DOHH2 (cell line): ENCODE results near the gene MPZL2.

Source experiments
- H3F3A ChIP-seq: fragments of 200-600 bp; sonication (generic), shearing (Covaris generic); 2 replicates; pipeline ENCODE4 v1.6.0; 2016; ENCODE audit warnings: antibody characterized with exemption, mild to moderate bottlenecking; ENCODE audit not compliant: control insufficient read depth, insufficient read depth
- H3K27ac ChIP-seq: fragments of 200-600 bp; sonication (generic); 2 replicates; pipeline ENCODE4 v1.5.1; 2014; ENCODE audit warnings: low read depth, mild to moderate bottlenecking, low read length, moderate library complexity
- H3K27me3 ChIP-seq: fragments of 200-600 bp; sonication (generic); 2 replicates; pipeline ENCODE4 v1.6.1; 2014; ENCODE audit warnings: mild to moderate bottlenecking, low read length, mixed read lengths; ENCODE audit not compliant: control insufficient read depth
- H3K36me3 ChIP-seq: fragments of 200-600 bp; sonication (generic); 2 replicates; pipeline ENCODE4 v1.6.1; 2014; ENCODE audit warnings: mild to moderate bottlenecking, low read length, moderate library complexity, mixed read lengths; ENCODE audit not compliant: control insufficient read depth
- H3K4me1 ChIP-seq: fragments of 200-600 bp; sonication (generic); 2 replicates; pipeline ENCODE4 v1.6.1; 2014; ENCODE audit warnings: mild to moderate bottlenecking, low read length, mixed read lengths; ENCODE audit not compliant: control insufficient read depth
- H3K4me2 ChIP-seq: fragments of 200-600 bp; sonication (generic); 2 replicates; pipeline ENCODE4 v1.6.0; 2014; ENCODE audit warnings: mild to moderate bottlenecking, low read length, moderate library complexity
- H3K4me3 ChIP-seq: fragments of 200-600 bp; sonication (generic); 2 replicates; pipeline ENCODE4 v1.5.1; 2014; ENCODE audit warnings: mild to moderate bottlenecking, low read length, mixed read lengths
- H3K79me2 ChIP-seq: fragments of 200-600 bp; sonication (generic); 2 replicates; pipeline ENCODE4 v1.6.1; 2014; ENCODE audit warnings: mild to moderate bottlenecking, low read length, mixed read lengths; ENCODE audit not compliant: control insufficient read depth
- H3K9me2 ChIP-seq: fragments of 200-600 bp; sonication (generic); replicated peaks from 2 replicates; pipeline ENCODE4 v1.6.1; 2014; ENCODE audit warnings: mild to moderate bottlenecking, low read length, mixed read lengths; ENCODE audit not compliant: control insufficient read depth
- H3K9me3 ChIP-seq: fragments of 200-600 bp; sonication (generic); 2 replicates; pipeline ENCODE4 v1.6.1; 2014; ENCODE audit warnings: antibody characterized with exemption, low read length, mixed read lengths; ENCODE audit not compliant: control insufficient read depth, insufficient read depth
- H4K20me1 ChIP-seq: fragments of 200-600 bp; sonication (generic); 2 replicates; pipeline ENCODE4 v1.6.0; 2014; ENCODE audit warnings: low read depth, mild to moderate bottlenecking, antibody characterized with exemption, low read length, moderate library complexity; ENCODE audit not compliant: control insufficient read depth, insufficient read depth
- CTCF ChIP-seq: fragments of 200-600 bp; sonication (generic); IDR thresholded peaks from one replicate; pipeline ENCODE4 v1.5.1; 2014; ENCODE audit warnings: antibody characterized with exemption, mild to moderate bottlenecking, low read depth, low read length; ENCODE audit not compliant: poor library complexity, severe bottlenecking
- EZH2phosphoT487 ChIP-seq: fragments of 200-600 bp; sonication (generic); IDR thresholded peaks from 2 replicates; pipeline ENCODE4 v1.6.1; 2017; ENCODE audit warnings: borderline replicate concordance, mild to moderate bottlenecking, antibody characterized with exemption, low read length, moderate library complexity, mixed read lengths

MPZL2 gene

GRCh38 chr11:118243993-118244762, 19.9 kb downstream of the MPZL2 start:
- peaks cover 34% of the 10 kb centered on the region for H3K4me1 ChIP-seq

GRCh38 chr11:118243161-118243560, 20.9 kb downstream of the MPZL2 start:
- no peak overlapping the region for H3K4me3 ChIP-seq
- no peaks in the 10 kb centered on the region for H3K36me3 ChIP-seq
- no peaks in the 10 kb centered on the region for H3K79me2 ChIP-seq
- no peaks in the 10 kb centered on the region for H4K20me1 ChIP-seq
- no peaks in the 10 kb centered on the region for H3F3A ChIP-seq
- peaks cover 34% of the 10 kb centered on the region for H3K4me1 ChIP-seq
- TF ChIP-seq EZH2phosphoT487: no peak
- TF ChIP-seq CTCF: no peak
- no peaks in the 10 kb centered on the region for H3K9me2 ChIP-seq
- H3K27ac ChIP-seq: no peak overlapping the region
- H3K9me3 ChIP-seq: no peaks in the 10 kb centered on the region
- H3K4me2 ChIP-seq: no peak overlapping the region
- H3K27me3 ChIP-seq: no peaks in the 10 kb centered on the region

More at GRCh38 chr11:118243993-118244762, 19.9 kb downstream of the MPZL2 start:
- H3K27ac ChIP-seq: no peak overlapping the region
- no peaks in the 10 kb centered on the region for H3K79me2 ChIP-seq
- H3K9me3 ChIP-seq: no peaks in the 10 kb centered on the region
- no peaks in the 10 kb centered on the region for H3K9me2 ChIP-seq
- H3K4me3 ChIP-seq: no peak overlapping the region
- H3F3A ChIP-seq: no peaks in the 10 kb centered on the region
- H3K27me3 ChIP-seq: no peaks in the 10 kb centered on the region
- TF ChIP-seq CTCF (no peak), EZH2phosphoT487 (no peak)
- no peaks in the 10 kb centered on the region for H4K20me1 ChIP-seq
- H3K4me2 ChIP-seq: no peak overlapping the region
- H3K36me3 ChIP-seq: no peaks in the 10 kb centered on the region

GRCh38 chr11:118241764-118242098, 22.4 kb downstream of the MPZL2 start:
- Histone ChIP-seq H3K27me3 (no peaks in the 10 kb centered on the region), H3K27ac (no peak overlapping the region), H3K36me3 (no peaks in the 10 kb centered on the region), H3K9me2 (no peaks in the 10 kb centered on the region), H3K4me3 (no peak overlapping the region), H3K9me3 (no peaks in the 10 kb centered on the region), H3F3A (no peaks in the 10 kb centered on the region), H4K20me1 (no peaks in the 10 kb centered on the region), H3K79me2 (no peaks in the 10 kb centered on the region), H3K4me1 (peaks cover 34% of the 10 kb centered on the region), H3K4me2 (no peak overlapping the region)
- TF ChIP-seq EZH2phosphoT487: no peak

DNA sequence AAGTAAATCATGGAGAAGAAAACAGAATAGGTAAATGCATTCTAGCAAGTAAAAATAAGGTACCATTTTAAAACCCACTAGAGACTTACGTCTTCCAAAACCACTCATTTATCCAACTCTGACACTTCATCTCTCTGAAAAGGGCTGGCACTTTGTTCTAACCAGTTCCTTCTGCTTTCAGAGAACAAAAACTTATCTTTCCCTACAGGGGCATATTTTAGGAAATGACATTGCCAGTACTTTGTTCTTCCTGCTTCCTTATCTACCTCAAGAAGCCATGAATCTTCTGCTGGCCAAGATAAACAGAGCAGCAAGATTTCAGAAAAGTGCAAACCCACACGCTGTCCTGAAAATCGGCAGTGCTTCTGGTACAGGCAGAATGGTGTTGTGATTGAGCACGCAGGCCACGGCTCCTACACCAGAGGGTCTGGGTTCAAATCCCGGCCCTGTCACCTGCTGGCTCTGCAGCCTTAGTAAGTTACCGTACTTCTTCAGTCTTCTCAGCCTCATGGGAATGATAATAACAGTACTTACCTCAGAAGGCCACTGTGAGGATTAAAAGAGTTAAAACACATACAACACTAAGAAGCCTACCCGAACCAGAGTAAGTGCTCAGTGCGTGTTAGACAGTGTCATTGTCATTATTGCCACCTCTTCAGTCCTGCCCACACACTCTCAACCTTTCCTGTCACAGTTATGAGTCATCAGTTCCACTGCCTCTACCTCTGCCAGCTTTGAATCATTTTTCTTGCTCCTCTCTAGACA, 22.9 kb downstream of the MPZL2 start:
- Histone ChIP-seq H3K27me3 (no peaks in the 10 kb centered on the region), H3K27ac (no peak overlapping the region), H3K9me3 (no peaks in the 10 kb centered on the region), H4K20me1 (no peaks in the 10 kb centered on the region), H3K4me3 (no peak overlapping the region), H3K9me2 (no peaks in the 10 kb centered on the region), H3K79me2 (no peaks in the 10 kb centered on the region), H3K36me3 (no peaks in the 10 kb centered on the region), H3K4me1 (peaks cover 34% of the 10 kb centered on the region), H3F3A (no peaks in the 10 kb centered on the region), H3K4me2 (no peak overlapping the region)
- TF ChIP-seq EZH2phosphoT487: no peak
- no peak for TF ChIP-seq CTCF
